T-helper 2 cell treated with Interferon-gamma antibody and Interleukin-4, amounts not matched to agents 5 μg/mL and 100 μg/mL, for 36 hours (primary cell): Measurements from ENCODE around the gene RPS27L.
"Not testable (repeated sequence)": the region's sequence is repeated elsewhere in the genome, so short reads cannot be mapped to it uniquely, and the experiment has no call there.

Experiments used
- DNase-seq: peaks from one replicate; pipeline ENCODE4 v3.0.0; 2021; ENCODE audit warnings: low spot score
- H3K27ac Mint-ChIP-seq: one replicate; pipeline ENCODE4 v1.8.0; 2021; ENCODE audit warnings: mild to moderate bottlenecking, mixed read lengths
- H3K27me3 Mint-ChIP-seq: one replicate; pipeline ENCODE4 v1.8.0; 2021; ENCODE audit warnings: low read depth, mixed read lengths
- H3K36me3 Mint-ChIP-seq: one replicate; pipeline ENCODE4 v1.8.0; 2021; ENCODE audit warnings: low read depth, mixed read lengths
- H3K4me1 Mint-ChIP-seq: one replicate; pipeline ENCODE4 v1.8.0; 2021; ENCODE audit warnings: low read depth, mixed read lengths
- H3K4me3 Mint-ChIP-seq: one replicate; pipeline ENCODE4 v1.8.0; 2022; ENCODE audit warnings: mild to moderate bottlenecking, moderate library complexity, mixed read lengths
- H3K9me3 Mint-ChIP-seq: one replicate; pipeline ENCODE4 v1.8.0; 2021; ENCODE audit warnings: mixed read lengths

Gene RPS27L

DNA sequence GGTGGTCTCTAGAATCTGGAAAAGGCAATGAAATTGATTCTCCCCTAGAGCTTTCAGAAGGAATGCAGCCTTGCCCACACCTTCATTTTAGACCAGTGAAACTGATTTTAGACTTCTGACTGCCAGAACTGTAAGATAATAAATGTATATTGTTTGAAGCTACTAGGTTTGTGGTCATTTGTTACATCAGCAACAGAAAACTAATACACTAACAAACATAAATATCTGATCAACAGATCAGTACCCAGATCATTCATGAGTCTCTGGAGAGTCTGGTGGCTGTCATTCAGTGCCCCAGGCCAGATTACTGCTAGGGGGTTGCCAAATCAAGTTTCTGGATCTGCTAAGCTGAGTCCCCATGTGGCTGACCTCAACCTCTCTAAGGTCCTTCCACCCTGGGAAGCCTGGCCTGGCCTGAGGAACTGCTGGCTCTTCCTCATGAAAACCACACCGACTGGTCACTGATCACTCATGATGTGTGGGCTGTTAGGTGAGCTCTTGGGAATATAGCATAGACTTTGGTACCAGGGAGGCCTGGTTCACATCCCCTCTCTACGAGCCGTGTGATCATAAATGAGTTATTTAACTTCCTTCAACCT lies 46.8 kb downstream of the RPS27L start:
- H3K27ac Mint-ChIP-seq, result no peak overlapping the region

DNA sequence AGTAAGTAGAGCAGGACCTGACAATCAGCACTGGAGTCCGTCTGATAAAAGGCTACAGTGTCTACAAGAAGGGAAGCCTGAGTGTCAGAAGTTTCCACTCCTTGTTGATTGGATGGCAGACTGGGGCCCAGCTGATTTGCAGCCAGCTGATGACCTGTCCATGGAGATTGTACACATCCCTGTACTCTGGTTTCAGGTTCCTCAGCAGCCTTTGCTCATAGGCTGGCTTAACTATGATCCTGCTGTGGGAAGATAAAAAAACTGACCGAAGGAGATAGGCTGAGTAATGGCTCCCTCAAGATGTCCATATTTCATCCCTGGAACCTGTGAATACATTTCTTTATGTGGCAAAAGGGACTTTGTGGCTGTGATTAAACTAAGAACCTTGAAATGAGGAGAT lies 47.4 kb downstream of the RPS27L start:
- Mint-ChIP-seq H3K4me3 (no peak overlapping the region), H3K27me3 (peaks cover 7% of the 10 kb centered on the region), H3K27ac (no peak overlapping the region), H3K36me3 (peaks cover 2% of the 10 kb centered on the region), H3K9me3 (no peaks in the 10 kb centered on the region), H3K4me1 (no peaks in the 10 kb centered on the region)
- no peak for DNase-seq

More for the DNA sequence above, 46.8 kb downstream of the RPS27L start:
- DNase-seq, result no peak
- no peak overlapping the region for H3K4me3 Mint-ChIP-seq
- H3K9me3 Mint-ChIP-seq, result no peaks in the 10 kb centered on the region
- H3K27me3 Mint-ChIP-seq, result peaks cover 7% of the 10 kb centered on the region
- H3K36me3 Mint-ChIP-seq, result peaks cover 2% of the 10 kb centered on the region
- no peaks in the 10 kb centered on the region for H3K4me1 Mint-ChIP-seq

DNA sequence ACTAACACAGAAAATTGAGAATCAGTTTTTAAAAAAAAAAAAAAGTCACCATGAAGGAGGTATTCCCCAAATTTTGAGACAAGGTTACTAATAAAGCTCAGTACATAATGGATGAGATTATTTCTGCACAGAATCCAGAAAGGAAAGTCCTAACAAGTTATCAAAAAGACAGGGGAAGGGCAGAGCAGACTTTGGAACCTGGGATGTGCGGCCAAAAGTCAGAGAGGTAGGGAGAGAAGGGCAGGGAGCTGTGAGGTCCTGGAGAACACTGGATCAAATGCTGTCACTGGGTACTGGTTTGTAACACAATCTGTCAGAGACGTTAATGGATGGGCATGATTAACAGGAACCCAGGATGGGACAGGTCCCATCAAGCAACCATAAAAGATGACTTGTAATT lies 47.8 kb downstream of the RPS27L start:
- Mint-ChIP-seq H3K27ac (no peak overlapping the region), H3K36me3 (peaks cover 2% of the 10 kb centered on the region), H3K27me3 (peaks cover 7% of the 10 kb centered on the region)

GRCh38 chr15:63107895-63108546 lies 49.3 kb downstream of the RPS27L start:
- Mint-ChIP-seq H3K27ac (no peak overlapping the region), H3K36me3 (no peaks in the 10 kb centered on the region), H3K9me3 (no peaks in the 10 kb centered on the region), H3K27me3 (peaks cover 7% of the 10 kb centered on the region), H3K4me1 (no peaks in the 10 kb centered on the region), H3K4me3 (no peak overlapping the region)
- DNase-seq, result no peak

More for the DNA sequence above, 47.8 kb downstream of the RPS27L start:
- Mint-ChIP-seq H3K4me3 (no peak overlapping the region), H3K4me1 (no peaks in the 10 kb centered on the region), H3K9me3 (no peaks in the 10 kb centered on the region)
- DNase-seq, result no peak

GRCh38 chr15:63105354-63105753 lies 51.9 kb downstream of the RPS27L start:
- H3K9me3 Mint-ChIP-seq, H3K27me3 Mint-ChIP-seq, H3K4me3 Mint-ChIP-seq, DNase-seq, H3K36me3 Mint-ChIP-seq, H3K4me1 Mint-ChIP-seq, H3K27ac Mint-ChIP-seq: not testable (repeated sequence)

DNA sequence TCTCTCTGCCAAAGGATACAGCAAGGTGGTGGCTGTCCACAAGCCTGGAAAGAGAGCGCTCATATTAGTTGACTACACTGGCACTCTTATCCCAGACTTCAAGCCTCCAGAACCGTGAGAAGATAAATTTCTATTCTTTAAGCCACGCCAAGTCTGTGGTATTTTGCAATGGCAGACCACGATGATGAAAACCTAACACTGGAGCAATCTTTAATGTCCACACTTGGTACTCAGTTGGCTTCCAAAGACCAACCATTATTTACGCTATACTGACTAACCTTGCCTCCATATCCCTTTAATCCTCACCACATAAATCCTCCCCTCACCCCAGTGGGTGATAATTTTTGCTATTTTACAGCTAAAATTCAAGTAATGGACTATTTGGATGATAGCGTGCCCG lies 52.5 kb downstream of the RPS27L start:
- DNase-seq, result no peak

DNA sequence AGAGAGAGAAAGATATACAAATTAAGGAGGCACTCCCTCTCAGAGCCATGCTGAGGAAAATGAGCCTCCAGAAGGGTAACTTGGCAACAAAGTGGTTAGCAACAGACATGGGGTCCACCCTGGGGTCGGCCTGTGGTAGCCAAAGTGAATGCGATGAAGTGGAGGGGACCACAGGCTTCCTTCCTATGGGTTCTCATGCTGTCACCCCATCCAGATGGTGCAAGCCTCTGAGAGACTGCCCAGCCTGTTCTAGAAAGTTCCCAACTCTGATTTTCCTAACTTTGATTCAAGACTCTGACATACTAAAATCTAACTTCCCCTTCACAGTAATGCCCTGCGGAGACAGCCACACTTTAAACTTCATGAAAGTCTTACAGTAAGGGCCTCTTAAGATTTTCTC lies 53.9 kb downstream of the RPS27L start:
- H3K27ac Mint-ChIP-seq, result no peak overlapping the region
- no peak overlapping the region for H3K4me3 Mint-ChIP-seq
- no peaks in the 10 kb centered on the region for H3K27me3 Mint-ChIP-seq
- no peaks in the 10 kb centered on the region for H3K4me1 Mint-ChIP-seq
- no peaks in the 10 kb centered on the region for H3K36me3 Mint-ChIP-seq
- peaks cover 3% of the 10 kb centered on the region for H3K9me3 Mint-ChIP-seq
- DNase-seq, result no peak

More for the DNA sequence above, 52.5 kb downstream of the RPS27L start:
- no peak overlapping the region for H3K4me3 Mint-ChIP-seq
- no peaks in the 10 kb centered on the region for H3K4me1 Mint-ChIP-seq
- no peaks in the 10 kb centered on the region for H3K36me3 Mint-ChIP-seq
- peaks cover 4% of the 10 kb centered on the region for H3K27me3 Mint-ChIP-seq
- H3K9me3 Mint-ChIP-seq, result peaks cover 3% of the 10 kb centered on the region
- no peak overlapping the region for H3K27ac Mint-ChIP-seq

GRCh38 chr15:63099581-63099980 lies 57.7 kb downstream of the RPS27L start:
- not testable (repeated sequence) for H3K4me3 Mint-ChIP-seq, H3K4me1 Mint-ChIP-seq, H3K27ac Mint-ChIP-seq, H3K36me3 Mint-ChIP-seq, DNase-seq, H3K9me3 Mint-ChIP-seq, H3K27me3 Mint-ChIP-seq

GRCh38 chr15:63098901-63099300 lies 58.4 kb downstream of the RPS27L start:
- not testable (repeated sequence) for H3K27ac Mint-ChIP-seq, H3K4me3 Mint-ChIP-seq, H3K9me3 Mint-ChIP-seq, H3K27me3 Mint-ChIP-seq, DNase-seq, H3K36me3 Mint-ChIP-seq, H3K4me1 Mint-ChIP-seq
